Esophagus muscularis mucosa (tissue), 2 donors: Measurements from ENCODE around the gene CAMTA1.

ENCODE experiments used
- POLR2A ChIP-seq: fragments of 450-650 bp; IDR thresholded peaks from one replicate; pipeline ENCODE4 v1.6.1; 2017; ENCODE audit warnings: antibody characterized with exemption, moderate library complexity, mild to moderate bottlenecking, low read depth
- POLR2AphosphoS5 ChIP-seq, 2 donors: sonication (generic); formaldehyde crosslinking; IDR thresholded peaks; one replicate each; pipeline ENCODE4 v1.6.1; 2017; ENCODE audit warnings: antibody characterized with exemption in 2 of 2

DNA sequence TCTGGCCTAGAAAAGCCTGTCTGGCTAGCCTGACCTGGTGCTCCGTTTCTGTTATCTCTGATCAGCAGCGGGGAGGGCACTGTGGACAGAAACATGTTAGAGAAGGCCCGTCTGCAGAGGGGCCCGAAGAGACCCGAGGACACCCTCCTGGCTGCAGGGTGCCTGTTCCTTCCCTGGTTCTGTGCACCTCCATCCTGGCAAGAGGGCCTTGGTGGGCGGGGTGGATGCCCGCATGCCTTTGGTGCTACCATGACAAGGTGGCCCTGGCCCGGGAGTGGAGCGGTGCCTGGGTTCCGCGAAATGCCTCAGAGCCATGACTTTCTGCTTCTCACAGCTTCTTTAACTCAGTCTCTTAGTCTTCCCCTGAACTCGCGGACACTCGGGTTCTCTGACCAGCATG is 233.6 kb downstream of the CAMTA1 start:
- TF ChIP-seq POLR2A (no peak), POLR2AphosphoS5 (IDR thresholded peaks at IDR 0.05) (no peak)
